Measurements from ENCODE around the gene KNDC1. TPM values are rescaled to one million over a fixed set of nuclear protein-coding genes. Genes with fewer than 3 reads are reported as not detected.

The KNDC1 gene
- total and polyA plus RNA-seq, 2 of the 4 experiments (the other 2 are of a cell fraction) = 0.18 to 1.1 TPM

DNA sequence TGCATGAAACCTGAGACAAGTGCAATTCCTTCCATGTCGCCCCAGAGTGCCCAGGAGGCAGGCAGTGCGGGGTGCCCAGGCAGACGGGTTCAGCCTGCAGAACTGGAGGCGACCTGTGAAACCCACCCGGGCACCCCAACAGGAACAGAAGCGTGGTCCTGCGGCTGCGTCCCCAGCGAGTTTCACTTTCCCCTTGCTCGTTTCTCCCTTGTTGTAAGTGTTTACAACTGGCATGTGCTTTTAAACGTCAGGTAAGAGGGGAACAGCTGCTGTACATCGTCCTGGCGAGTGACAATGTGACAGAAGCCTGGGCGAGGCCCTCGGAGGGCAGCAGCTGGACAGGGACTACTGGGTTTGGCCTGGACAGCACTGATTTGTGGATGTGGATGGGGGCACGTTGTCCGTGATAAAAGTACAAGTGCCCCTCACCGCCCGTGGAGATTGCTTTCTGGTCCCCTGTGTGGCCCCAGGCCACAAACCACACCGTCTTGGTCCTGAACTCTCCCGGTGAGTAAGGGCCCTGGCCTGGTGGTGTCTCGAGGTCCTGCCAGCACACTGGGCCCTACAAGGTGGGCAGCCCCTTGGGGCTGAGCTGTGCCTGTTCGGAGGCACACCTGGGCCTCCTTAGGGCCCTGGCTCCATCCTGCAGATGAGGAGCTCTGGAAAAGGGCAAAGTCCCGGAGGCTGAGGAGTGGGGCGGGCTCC, 81.6 kb downstream of the KNDC1 start:
- Histone ChIP-seq H3K56ac (ENCODE audit: extremely low read depth, insufficient read depth, low read length) (no peak overlapping the region), H3K27me3 (ENCODE audit: control insufficient read depth, insufficient read depth, low read length) (peaks cover 49% of the 10 kb centered on the region), H3K27ac (ENCODE audit: insufficient read depth, low read length) (no peak overlapping the region), H4K20me1 (ENCODE audit: insufficient read depth, low read length) (no peaks in the 10 kb centered on the region; the same call in 1 of the 2 replicates), H3K9me3 (ENCODE audit: control insufficient read depth, insufficient read depth, low read length) (no peaks in the 10 kb centered on the region), H3K4me1 (ENCODE audit: control insufficient read depth, insufficient read depth, low read length) (peaks cover 1% of the 10 kb centered on the region; the same call in 1 of the 2 replicates), H2BK20ac (ENCODE audit: low read depth, low read length) (no peak overlapping the region), H3K9me1 (ENCODE audit: insufficient read depth, low read length) (peaks cover 4% of the 10 kb centered on the region), H4K91ac (ENCODE audit: insufficient read depth, low read depth, low read length) (no peak overlapping the region), H4K8ac (ENCODE audit: low read depth in 2 of 2, low read length in 2 of 2) (no peak overlapping the region), H3K4ac (ENCODE audit: low read depth, low read length) (no peak overlapping the region), H3K9ac (ENCODE audit: low read depth, low read length) (no peak overlapping the region), H3K4me3 (ENCODE audit: insufficient read depth, low read depth, low read length) (no peak overlapping the region), H3K79me1 (ENCODE audit: low read depth in 1 of 2, low read length in 2 of 2) (no peaks in the 10 kb centered on the region), H2BK5ac (ENCODE audit: low read depth, low read length, poor library complexity, severe bottlenecking) (no peak overlapping the region), H2AK9ac (replicated peaks; ENCODE audit: low read depth, low read length, poor library complexity) (no peak overlapping the region), H2AFZ (replicated peaks; ENCODE audit: low read length, poor library complexity) (no peak overlapping the region), H3K14ac (replicated peaks; ENCODE audit: low read depth, low read length) (no peak overlapping the region), H2BK15ac (ENCODE audit: low read depth, low read length) (no peak overlapping the region), H3K18ac (ENCODE audit: low read depth, low read length) (no peak overlapping the region), H3K4me2 (ENCODE audit: low read depth, low read length) (no peak overlapping the region), H3K36me3 (ENCODE audit: control insufficient read depth, insufficient read depth, low read length) (no peaks in the 10 kb centered on the region), H4K5ac (ENCODE audit: low read depth, low read length) (no peak overlapping the region), H2BK120ac (ENCODE audit: low read depth, low read length) (no peak overlapping the region), H3K23ac (ENCODE audit: low read depth, low read length) (no peak overlapping the region), H2AK5ac (ENCODE audit: low read depth, low read length) (no peak overlapping the region)
- BruUV-seq (replicated peaks) = no TSS peak
- TF ChIP-seq MAFK (IDR thresholded peaks at IDR 0.05; ENCODE audit: low read depth, low read length) (no peak), POLR2A (IDR thresholded peaks at IDR 0.05; ENCODE audit: low read depth, low read length) (no peak), USF2 (IDR thresholded peaks at IDR 0.05; ENCODE audit: low read depth, low read length) (no peak), CTCF (conservative IDR thresholded peaks at IDR 0.05; ENCODE audit: low read depth, low read length) (no peak), BHLHE40 (IDR thresholded peaks at IDR 0.05; ENCODE audit: low read depth, low read length) (no peak), SMC3 (IDR thresholded peaks at IDR 0.05; ENCODE audit: low read depth, low read length) (no peak), RAD21 (IDR thresholded peaks at IDR 0.05; ENCODE audit: low read length) (no peak), RFX5 (IDR thresholded peaks at IDR 0.05; ENCODE audit: low read depth, low read length) (no peak)
- POLR2A ChIA-PET (ENCODE audit: unreplicated experiment) = no interaction called here
- CTCF ChIA-PET = no interaction called here
- DNase-seq (no peak), ATAC-seq (ENCODE audit: low read depth) (no peak)
- 66% methylated on average over 16 of the region's 25 CpGs; no CpG with 5 or more reads in 1 of the 2 experiments for WGBS, 2 experiments (ENCODE audit: extremely low coverage in 2 of 2, insufficient read length in 1 of 2)
- in situ Hi-C loops (cut with MboI; ENCODE audit: low sequenced_read_pairs) = no loop called here
- intact Hi-C loops (cut with micrococcal nuclease) = no loop called here
- dilution Hi-C loops (cut with HindIII; ENCODE audit: low sequenced_read_pairs, unreplicated experiment) = no loop called here
